Activated naive CD4-positive, alpha-beta T cell treated with anti-CD3 and anti-CD28 coated beads, Interleukin-2, amount 50 U/mL, for 16 hours (primary cell): ENCODE measurements around the gene SIPA1L2.
"Not testable (repeated sequence)": the region's sequence is repeated elsewhere in the genome, so short reads cannot be mapped to it uniquely, and the experiment has no call there.

ENCODE experiments used
- DNase-seq: peaks from one replicate; pipeline ENCODE4 v3.0.0-alpha.2; 2020

SIPA1L2 gene

GRCh38 chr1:232612836-232613235, 17.1 kb downstream of the SIPA1L2 start:
- not testable (repeated sequence) for DNase-seq

- DNase-seq = no peak
These were observed 18.1 kb downstream of the SIPA1L2 start for GRCh38 chr1:232611834-232612233.

GRCh38 chr1:232610902-232611745, 18.8 kb downstream of the SIPA1L2 start:
- not testable (repeated sequence) for DNase-seq

GRCh38 chr1:232610192-232610901, 19.6 kb downstream of the SIPA1L2 start:
- DNase-seq = no peak

GRCh38 chr1:232608427-232608826, 21.5 kb downstream of the SIPA1L2 start:
- DNase-seq = no peak

- no peak for DNase-seq
These were observed 27.3 kb downstream of the SIPA1L2 start for GRCh38 chr1:232602622-232603021.

- no peak for DNase-seq
These were observed 29.3 kb downstream of the SIPA1L2 start for GRCh38 chr1:232600424-232601258.

GRCh38 chr1:232599178-232600041, 30.5 kb downstream of the SIPA1L2 start:
- DNase-seq = no peak

- DNase-seq = no peak
These were observed 31.1 kb downstream of the SIPA1L2 start for GRCh38 chr1:232598837-232599177.

- DNase-seq = no peak
These were observed 31.8 kb downstream of the SIPA1L2 start for GRCh38 chr1:232598133-232598532.

GRCh38 chr1:232597721-232598120, 32.2 kb downstream of the SIPA1L2 start:
- no peak for DNase-seq

- no peak for DNase-seq
These were observed 33.1 kb downstream of the SIPA1L2 start for GRCh38 chr1:232596666-232597303.

GRCh38 chr1:232594768-232595698, 34.9 kb downstream of the SIPA1L2 start:
- no peak for DNase-seq

- no peak for DNase-seq
These were observed 36.0 kb downstream of the SIPA1L2 start for GRCh38 chr1:232593717-232594502.

GRCh38 chr1:232591344-232591743, 38.6 kb downstream of the SIPA1L2 start:
- no peak for DNase-seq

- no peak for DNase-seq
These were observed 39.2 kb downstream of the SIPA1L2 start for GRCh38 chr1:232590744-232591082.

GRCh38 chr1:232589812-232590743, 39.9 kb downstream of the SIPA1L2 start:
- no peak for DNase-seq

- no peak for DNase-seq
These were observed 40.7 kb downstream of the SIPA1L2 start for GRCh38 chr1:232589111-232589811.
